ENCODE measurements around the gene KIF1B. TPM values are rescaled to one million over a fixed set of nuclear protein-coding genes. Genes with fewer than 3 reads are reported as not detected.

The KIF1B gene
- total RNA-seq, 1 donor from 2014 or later, result 18.2 TPM

- H3K36me3 ChIP-seq (ENCODE audit: control insufficient read depth, insufficient read depth, low read length), result peaks cover 4% of the 10 kb centered on the region
- no peaks in the 10 kb centered on the region for H3K27me3 ChIP-seq (ENCODE audit: control insufficient read depth, insufficient read depth, low read length)
- H3K4me3 ChIP-seq (ENCODE audit: low read depth, low read length), result no peak overlapping the region
- TF ChIP-seq, protein P1, sequence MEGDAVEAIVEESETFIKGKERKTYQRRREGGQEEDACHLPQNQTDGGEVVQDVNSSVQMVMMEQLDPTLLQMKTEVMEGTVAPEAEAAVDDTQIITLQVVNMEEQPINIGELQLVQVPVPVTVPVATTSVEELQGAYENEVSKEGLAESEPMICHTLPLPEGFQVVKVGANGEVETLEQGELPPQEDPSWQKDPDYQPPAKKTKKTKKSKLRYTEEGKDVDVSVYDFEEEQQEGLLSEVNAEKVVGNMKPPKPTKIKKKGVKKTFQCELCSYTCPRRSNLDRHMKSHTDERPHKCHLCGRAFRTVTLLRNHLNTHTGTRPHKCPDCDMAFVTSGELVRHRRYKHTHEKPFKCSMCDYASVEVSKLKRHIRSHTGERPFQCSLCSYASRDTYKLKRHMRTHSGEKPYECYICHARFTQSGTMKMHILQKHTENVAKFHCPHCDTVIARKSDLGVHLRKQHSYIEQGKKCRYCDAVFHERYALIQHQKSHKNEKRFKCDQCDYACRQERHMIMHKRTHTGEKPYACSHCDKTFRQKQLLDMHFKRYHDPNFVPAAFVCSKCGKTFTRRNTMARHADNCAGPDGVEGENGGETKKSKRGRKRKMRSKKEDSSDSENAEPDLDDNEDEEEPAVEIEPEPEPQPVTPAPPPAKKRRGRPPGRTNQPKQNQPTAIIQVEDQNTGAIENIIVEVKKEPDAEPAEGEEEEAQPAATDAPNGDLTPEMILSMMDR (IDR thresholded peaks at IDR 0.05; ENCODE audit: insufficient read depth, low read length, severe bottlenecking), result no peak
- FAIRE-seq (no peak), DNase-seq (ENCODE audit: low read depth) (no peak)
Measured at GRCh38 chr1:10229903-10230302, 19.5 kb downstream of the KIF1B start.

- DNase-seq (ENCODE audit: low read depth), result no peak
- Histone ChIP-seq H3K27me3 (ENCODE audit: control insufficient read depth, insufficient read depth, low read length) (no peaks in the 10 kb centered on the region), H3K4me3 (ENCODE audit: low read depth, low read length) (no peak overlapping the region), H3K36me3 (ENCODE audit: control insufficient read depth, insufficient read depth, low read length) (peaks cover 4% of the 10 kb centered on the region)
- no peak for FAIRE-seq
- TF ChIP-seq, protein P1 (IDR thresholded peaks at IDR 0.05; ENCODE audit: insufficient read depth, low read length, severe bottlenecking), result no peak
Measured at GRCh38 chr1:10232163-10232562, 21.8 kb downstream of the KIF1B start.

DNA sequence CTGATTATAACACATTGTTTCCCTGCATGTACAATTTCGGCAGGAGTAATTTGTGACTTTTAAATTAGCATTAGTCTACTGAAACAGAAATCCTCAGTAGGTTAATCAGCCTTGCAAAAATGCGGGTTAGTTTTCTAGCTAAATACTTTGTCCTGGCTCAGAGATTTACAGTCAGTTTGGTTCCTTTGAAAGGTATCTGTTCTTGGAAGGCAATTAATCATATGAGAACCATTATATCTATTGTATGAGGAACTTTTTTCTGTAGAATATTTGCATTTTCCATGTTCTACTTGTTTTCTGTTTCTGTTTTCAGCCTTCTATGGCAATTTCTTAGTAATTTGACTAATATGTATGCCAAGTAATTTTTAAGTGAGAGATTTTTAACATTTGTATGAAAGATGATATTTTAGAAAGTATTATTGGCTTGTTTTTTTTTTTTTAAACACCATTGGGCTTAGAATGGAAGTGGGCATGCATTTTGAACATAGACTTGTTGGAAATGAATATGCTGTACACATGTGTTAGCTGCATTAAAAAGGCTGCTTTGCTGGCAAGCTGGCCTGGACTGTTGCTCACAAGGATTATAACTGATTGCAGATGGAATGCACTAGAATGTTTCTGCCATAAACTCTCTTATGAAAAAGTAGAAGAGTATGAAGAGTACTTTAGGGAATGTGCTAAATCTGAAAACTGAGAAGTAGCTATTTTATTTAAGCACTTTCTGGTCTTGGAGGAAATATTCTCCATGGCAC lies 26.2 kb downstream of the KIF1B start:
- FAIRE-seq (no peak), DNase-seq (ENCODE audit: low read depth) (no peak)
- Histone ChIP-seq H3K4me3 (ENCODE audit: low read depth, low read length) (no peak overlapping the region), H3K27me3 (ENCODE audit: control insufficient read depth, insufficient read depth, low read length) (no peaks in the 10 kb centered on the region), H3K36me3 (ENCODE audit: control insufficient read depth, insufficient read depth, low read length) (peaks cover 4% of the 10 kb centered on the region)
- TF ChIP-seq, protein P1 (IDR thresholded peaks at IDR 0.05; ENCODE audit: insufficient read depth, low read length, severe bottlenecking), result no peak

GRCh38 chr1:10237157-10237539 lies 26.8 kb downstream of the KIF1B start:
- Histone ChIP-seq H3K4me3 (ENCODE audit: low read depth, low read length) (no peak overlapping the region), H3K36me3 (ENCODE audit: control insufficient read depth, insufficient read depth, low read length) (peaks cover 4% of the 10 kb centered on the region), H3K27me3 (ENCODE audit: control insufficient read depth, insufficient read depth, low read length) (no peaks in the 10 kb centered on the region)
- FAIRE-seq, result no peak
- TF ChIP-seq, protein P1 (IDR thresholded peaks at IDR 0.05; ENCODE audit: insufficient read depth, low read length, severe bottlenecking), result no peak
- no peak for DNase-seq (ENCODE audit: low read depth)

GRCh38 chr1:10242135-10242534 lies 31.8 kb downstream of the KIF1B start:
- H3K36me3 ChIP-seq (ENCODE audit: control insufficient read depth, insufficient read depth, low read length), result no peaks in the 10 kb centered on the region
- no peak for FAIRE-seq
- DNase-seq (ENCODE audit: low read depth), result peak; percentile 5

More at GRCh38 chr1:10242135-10242534, 31.8 kb downstream of the KIF1B start:
- Histone ChIP-seq H3K27me3 (ENCODE audit: control insufficient read depth, insufficient read depth, low read length) (no peaks in the 10 kb centered on the region), H3K4me3 (ENCODE audit: low read depth, low read length) (no peak overlapping the region)
- TF ChIP-seq, protein P1 (IDR thresholded peaks at IDR 0.05; ENCODE audit: insufficient read depth, low read length, severe bottlenecking), result no peak
